MM.1S (cell line): Measurements from ENCODE around the gene DLEC1.

Experiments used
- DNase-seq: peaks from one replicate; pipeline ENCODE4 v3.0.0-alpha.2; 2015
- H2AFZ ChIP-seq: fragments of 300-600 bp; sonication (generic); 2 replicates; pipeline ENCODE4 v1.6.0; 2016; ENCODE audit warnings: antibody characterized with exemption, low read length
- H3F3A ChIP-seq: fragments of 300-600 bp; sonication (generic); 2 replicates; pipeline ENCODE4 v1.6.1; 2016; ENCODE audit warnings: mild to moderate bottlenecking, antibody characterized with exemption, low read length, moderate library complexity, mixed read lengths; ENCODE audit not compliant: insufficient read depth
- H3K27ac ChIP-seq: fragments of 300-600 bp; sonication (generic); 2 replicates; pipeline ENCODE4 v1.5.1; 2016; ENCODE audit warnings: mild to moderate bottlenecking, low read length
- H3K27me3 ChIP-seq: fragments of 300-600 bp; sonication (generic); replicated peaks from 2 replicates; pipeline ENCODE4 v1.6.0; 2016; ENCODE audit warnings: low read length; ENCODE audit not compliant: insufficient read depth
- H3K36me3 ChIP-seq: fragments of 300-600 bp; sonication (generic); replicated peaks from 2 replicates; pipeline ENCODE4 v1.6.1; 2016; ENCODE audit warnings: mild to moderate bottlenecking, low read length, mixed read lengths; ENCODE audit not compliant: insufficient read depth
- H3K4me1 ChIP-seq: fragments of 300-600 bp; sonication (generic); 2 replicates; pipeline ENCODE4 v1.6.1; 2016; ENCODE audit warnings: low read length, mixed read lengths
- H3K4me2 ChIP-seq: fragments of 300-600 bp; sonication (generic); 2 replicates; pipeline ENCODE4 v1.6.0; 2016; ENCODE audit warnings: low read depth, low read length
- H3K4me3 ChIP-seq: fragments of 300-600 bp; sonication (generic); 2 replicates; pipeline ENCODE4 v1.5.1; 2016; ENCODE audit warnings: low read length, mixed read lengths
- H3K79me2 ChIP-seq: fragments of 300-600 bp; sonication (generic); 2 replicates; pipeline ENCODE4 v1.6.1; 2016; ENCODE audit warnings: mixed run types, low read length, mixed read lengths
- H3K9ac ChIP-seq: fragments of 300-600 bp; sonication (generic); 2 replicates; pipeline ENCODE4 v1.6.1; 2016; ENCODE audit warnings: low read length, mixed read lengths
- H3K9me2 ChIP-seq: fragments of 300-600 bp; sonication (generic); replicated peaks from 2 replicates; pipeline ENCODE4 v1.6.1; 2016; ENCODE audit warnings: mild to moderate bottlenecking, low read length, mixed read lengths; ENCODE audit not compliant: insufficient read depth
- H3K9me3 ChIP-seq: fragments of 300-600 bp; sonication (generic); replicated peaks from 2 replicates; pipeline ENCODE4 v1.6.1; 2016; ENCODE audit warnings: mild to moderate bottlenecking, low read length, mixed read lengths; ENCODE audit not compliant: insufficient read depth
- H4K20me1 ChIP-seq: fragments of 300-600 bp; sonication (generic); 2 replicates; pipeline ENCODE4 v1.6.1; 2016; ENCODE audit warnings: mild to moderate bottlenecking, low read length, moderate library complexity, mixed read lengths; ENCODE audit not compliant: insufficient read depth
- EZH2 ChIP-seq: fragments of 300-600 bp; sonication (generic); optimal IDR thresholded peaks from 2 replicates; pipeline ENCODE3; 2017; ENCODE audit warnings: low read depth, mild to moderate bottlenecking, antibody characterized with exemption, low read length, mixed read lengths
- EZH2phosphoT487 ChIP-seq: fragments of 300-600 bp; sonication (generic); IDR thresholded peaks from 2 replicates; pipeline ENCODE4 v1.6.1; 2018; ENCODE audit warnings: antibody characterized with exemption, low read length
- TF ChIP-seq, protein P1 (sequence below): fragments of 300-600 bp; sonication (generic); IDR thresholded peaks from 2 replicates; pipeline ENCODE4 v1.5.1; 2016; ENCODE audit warnings: antibody characterized with exemption, low read length, mixed read lengths

Gene DLEC1

DNA sequence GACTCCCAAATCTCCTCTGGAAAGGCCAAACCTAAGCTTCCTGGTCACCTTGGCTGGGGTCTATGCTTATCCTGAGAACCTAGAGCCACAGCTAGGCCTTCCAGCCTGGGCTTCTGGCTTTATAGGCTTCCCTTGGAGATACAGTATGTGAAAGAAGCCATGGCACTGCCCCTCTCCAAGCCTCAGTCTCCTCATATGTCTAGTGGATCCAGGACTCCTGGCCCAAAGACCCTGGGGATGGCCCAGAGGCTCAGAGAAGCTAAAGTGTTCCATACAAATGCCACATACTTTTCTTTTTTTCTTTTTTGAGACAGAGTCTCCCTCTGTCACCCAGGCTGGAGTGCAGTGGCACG, 89.3 kb downstream of the DLEC1 start:
- H3F3A ChIP-seq = no peaks in the 10 kb centered on the region
- H3K4me1 ChIP-seq = no peaks in the 10 kb centered on the region
- H3K9me3 ChIP-seq = no peaks in the 10 kb centered on the region
- no peak overlapping the region for H3K4me3 ChIP-seq
- H3K27ac ChIP-seq = no peak overlapping the region
- TF ChIP-seq EZH2 (no peak), EZH2phosphoT487 (no peak)
- TF ChIP-seq, protein P1, sequence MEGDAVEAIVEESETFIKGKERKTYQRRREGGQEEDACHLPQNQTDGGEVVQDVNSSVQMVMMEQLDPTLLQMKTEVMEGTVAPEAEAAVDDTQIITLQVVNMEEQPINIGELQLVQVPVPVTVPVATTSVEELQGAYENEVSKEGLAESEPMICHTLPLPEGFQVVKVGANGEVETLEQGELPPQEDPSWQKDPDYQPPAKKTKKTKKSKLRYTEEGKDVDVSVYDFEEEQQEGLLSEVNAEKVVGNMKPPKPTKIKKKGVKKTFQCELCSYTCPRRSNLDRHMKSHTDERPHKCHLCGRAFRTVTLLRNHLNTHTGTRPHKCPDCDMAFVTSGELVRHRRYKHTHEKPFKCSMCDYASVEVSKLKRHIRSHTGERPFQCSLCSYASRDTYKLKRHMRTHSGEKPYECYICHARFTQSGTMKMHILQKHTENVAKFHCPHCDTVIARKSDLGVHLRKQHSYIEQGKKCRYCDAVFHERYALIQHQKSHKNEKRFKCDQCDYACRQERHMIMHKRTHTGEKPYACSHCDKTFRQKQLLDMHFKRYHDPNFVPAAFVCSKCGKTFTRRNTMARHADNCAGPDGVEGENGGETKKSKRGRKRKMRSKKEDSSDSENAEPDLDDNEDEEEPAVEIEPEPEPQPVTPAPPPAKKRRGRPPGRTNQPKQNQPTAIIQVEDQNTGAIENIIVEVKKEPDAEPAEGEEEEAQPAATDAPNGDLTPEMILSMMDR = no peak
- no peak for DNase-seq
- H3K36me3 ChIP-seq = no peaks in the 10 kb centered on the region; the same call in 1 of the 2 replicates
- no peaks in the 10 kb centered on the region for H3K79me2 ChIP-seq
- H4K20me1 ChIP-seq = no peaks in the 10 kb centered on the region
- H3K4me2 ChIP-seq = no peak overlapping the region
- H3K27me3 ChIP-seq = no peaks in the 10 kb centered on the region
- no peak overlapping the region for H2AFZ ChIP-seq
- no peaks in the 10 kb centered on the region for H3K9me2 ChIP-seq
- no peak overlapping the region for H3K9ac ChIP-seq

DNA sequence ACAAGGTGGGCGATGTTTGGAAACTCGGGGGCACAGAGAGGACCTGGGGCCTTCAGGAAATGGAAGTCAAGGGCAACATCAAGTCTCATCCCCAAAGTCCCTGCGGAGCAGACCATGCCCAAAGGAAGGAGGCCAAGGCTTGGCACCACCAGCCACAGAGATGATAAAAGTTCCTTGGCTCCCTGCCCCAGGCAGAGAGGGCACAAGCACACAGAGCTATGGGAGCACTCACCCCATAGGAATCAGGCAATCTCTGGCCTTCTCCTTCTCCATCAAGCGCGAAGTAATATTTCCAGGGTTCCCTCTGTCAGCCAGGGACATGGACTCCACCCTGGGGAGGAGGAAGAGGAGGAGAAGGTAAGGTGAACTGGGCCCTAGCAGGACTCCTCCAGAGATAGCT, 90.0 kb downstream of the DLEC1 start:
- H3K27me3 ChIP-seq = no peaks in the 10 kb centered on the region
- TF ChIP-seq EZH2 = no peak
- no peak for TF ChIP-seq EZH2phosphoT487
- TF ChIP-seq, protein P1 = no peak
- H3K36me3 ChIP-seq = no peaks in the 10 kb centered on the region; the same call in 1 of the 2 replicates
- no peaks in the 10 kb centered on the region for H3K4me1 ChIP-seq
- H3K27ac ChIP-seq = no peak overlapping the region
- H4K20me1 ChIP-seq = no peaks in the 10 kb centered on the region
- no peaks in the 10 kb centered on the region for H3K9me2 ChIP-seq
- no peak overlapping the region for H3K4me3 ChIP-seq
- H3K4me2 ChIP-seq = no peak overlapping the region
- no peaks in the 10 kb centered on the region for H3K9me3 ChIP-seq
- H3F3A ChIP-seq = no peaks in the 10 kb centered on the region
- H3K79me2 ChIP-seq = no peaks in the 10 kb centered on the region
- no peak overlapping the region for H3K9ac ChIP-seq
- no peak for DNase-seq
- no peak overlapping the region for H2AFZ ChIP-seq

DNA sequence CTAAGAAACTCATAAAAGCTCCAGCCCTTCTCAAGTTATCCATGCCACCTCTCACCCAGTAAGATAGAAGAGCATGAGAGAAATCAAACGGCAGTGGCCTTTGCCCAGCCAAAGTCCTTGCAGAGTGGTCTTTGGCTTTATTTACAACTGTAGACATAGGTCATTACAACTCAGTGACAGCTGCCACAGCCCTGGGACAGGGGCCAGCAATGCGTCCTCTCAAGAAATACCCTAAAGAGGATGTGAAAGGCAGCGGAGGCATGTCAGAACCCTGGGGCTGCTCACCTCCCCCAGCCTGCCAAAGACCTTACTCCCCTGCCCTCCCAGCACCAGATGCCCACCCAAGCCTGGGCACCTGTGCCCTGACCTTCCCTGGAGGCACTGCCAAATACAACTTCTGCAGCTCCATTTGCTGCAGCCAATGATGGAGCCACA, 91.6 kb downstream of the DLEC1 start:
- Histone ChIP-seq H3K4me3 (no peak overlapping the region), H3K4me2 (no peak overlapping the region), H2AFZ (no peak overlapping the region), H3F3A (no peaks in the 10 kb centered on the region), H3K9me3 (no peaks in the 10 kb centered on the region), H3K27me3 (no peaks in the 10 kb centered on the region), H3K36me3 (no peaks in the 10 kb centered on the region; the same call in 1 of the 2 replicates), H3K79me2 (peaks cover 6% of the 10 kb centered on the region), H3K27ac (no peak overlapping the region), H4K20me1 (no peaks in the 10 kb centered on the region), H3K4me1 (no peaks in the 10 kb centered on the region), H3K9ac (no peak overlapping the region), H3K9me2 (no peaks in the 10 kb centered on the region)
- TF ChIP-seq EZH2phosphoT487 (no peak), EZH2 (no peak)
- TF ChIP-seq, protein P1 = no peak
- no peak for DNase-seq
